Activated CD4-positive, alpha-beta T cell treated with anti-CD3 and anti-CD28 coated beads, Interleukin-2, amount 10 ng/mL, durations not matched to agents 24 days and 14 days (primary cell): ENCODE data around the gene FNDC4. TPM values are rescaled to one million over a fixed set of nuclear protein-coding genes. Genes with fewer than 3 reads are reported as not detected.
A peak's percentile ranks its signal among the peaks of the same experiment; 100 is the strongest.

Experiments used
- DNase-seq: peaks from one replicate; pipeline ENCODE4 v3.0.0; 2022
- H3K27ac Mint-ChIP-seq: one replicate; pipeline ENCODE4 v1.8.0; 2022; ENCODE audit warnings: mild to moderate bottlenecking, mixed read lengths
- H3K27me3 Mint-ChIP-seq: one replicate; pipeline ENCODE4 v1.8.0; 2022; ENCODE audit warnings: mixed read lengths
- H3K36me3 Mint-ChIP-seq: one replicate; pipeline ENCODE4 v1.8.0; 2022; ENCODE audit warnings: low read depth, mild to moderate bottlenecking, mixed read lengths
- H3K4me1 Mint-ChIP-seq: one replicate; pipeline ENCODE4 v1.8.0; 2021; ENCODE audit warnings: mixed read lengths
- H3K4me3 Mint-ChIP-seq: one replicate; pipeline ENCODE4 v1.8.0; 2022; ENCODE audit warnings: mild to moderate bottlenecking, moderate library complexity, mixed read lengths
- H3K9me3 Mint-ChIP-seq: one replicate; pipeline ENCODE4 v1.8.0; 2021; ENCODE audit warnings: mixed read lengths
- intact Hi-C: fragments of 100-400 bp; cut with micrococcal nuclease; formaldehyde crosslinking; loops from one replicate; pipeline ENCODE4 v1.15.1; 2023
- total RNA-seq: library from RNA; stranded (reverse); gene quantifications from 2 replicates; pipeline ENCODE4 v1.2.3, GENCODE V29; 2022

FNDC4 gene
- total RNA-seq, 1 donor from 2014 or later: not detected

GRCh38 chr2:27506587-27506986 is 11.6 kb upstream of the FNDC4 start:
- Mint-ChIP-seq H3K27ac (no peak overlapping the region), H3K4me1 (no peaks in the 10 kb centered on the region), H3K27me3 (peaks cover 12% of the 10 kb centered on the region), H3K9me3 (no peaks in the 10 kb centered on the region), H3K4me3 (no peak overlapping the region), H3K36me3 (no peaks in the 10 kb centered on the region)
- intact Hi-C loops: no loop called here
- no peak for DNase-seq

GRCh38 chr2:27502142-27502541 is 7.1 kb upstream of the FNDC4 start:
- Mint-ChIP-seq H3K4me3 (no peak overlapping the region), H3K4me1 (no peaks in the 10 kb centered on the region), H3K9me3 (no peaks in the 10 kb centered on the region), H3K27ac (no peak overlapping the region), H3K36me3 (no peaks in the 10 kb centered on the region), H3K27me3 (peaks cover 30% of the 10 kb centered on the region)
- intact Hi-C loops: no loop called here
- no peak for DNase-seq

- Mint-ChIP-seq H3K27me3 (peaks cover 41% of the 10 kb centered on the region), H3K4me3 (no peak overlapping the region), H3K9me3 (no peaks in the 10 kb centered on the region), H3K4me1 (no peaks in the 10 kb centered on the region), H3K27ac (no peak overlapping the region), H3K36me3 (no peaks in the 10 kb centered on the region)
- no peak for DNase-seq
- intact Hi-C loops: no loop called here
Observed at GRCh38 chr2:27501042-27501441, 6.0 kb upstream of the FNDC4 start.

- Mint-ChIP-seq H3K36me3 (no peaks in the 10 kb centered on the region), H3K4me1 (peaks cover 6% of the 10 kb centered on the region), H3K27ac (no peak overlapping the region), H3K9me3 (no peaks in the 10 kb centered on the region), H3K4me3 (no peak overlapping the region), H3K27me3 (peaks cover 54% of the 10 kb centered on the region)
- no peak for DNase-seq
- intact Hi-C loops: loop anchor here (10.0 kb wide), 1 partner anchor 166 kb away; the partner anchor contains the start of genes SLC4A1AP and SUPT7L
Observed at GRCh38 chr2:27498975-27499374, 4.0 kb upstream of the FNDC4 start.

- H3K4me3 Mint-ChIP-seq: no peak overlapping the region
- H3K27me3 Mint-ChIP-seq: peaks cover 62% of the 10 kb centered on the region
- no peak for DNase-seq
- no peaks in the 10 kb centered on the region for H3K36me3 Mint-ChIP-seq
- intact Hi-C loops: loop anchor here (10.0 kb wide), 1 partner anchor 168 kb away; the partner anchor contains the start of genes SLC4A1AP and SUPT7L
- H3K27ac Mint-ChIP-seq: no peak overlapping the region
- no peaks in the 10 kb centered on the region for H3K9me3 Mint-ChIP-seq
- H3K4me1 Mint-ChIP-seq: peaks cover 6% of the 10 kb centered on the region
Observed at GRCh38 chr2:27497288-27497627, 2.3 kb upstream of the FNDC4 start.

- H3K4me3 Mint-ChIP-seq: peak within 1 kb of the TSS; percentile 81
- H3K9me3 Mint-ChIP-seq: no peaks in the 10 kb centered on the region
- peaks cover 62% of the 10 kb centered on the region for H3K27me3 Mint-ChIP-seq
- intact Hi-C loops: loop anchor here (10.0 kb wide), 1 partner anchor 168 kb away; the partner anchor contains the start of genes SLC4A1AP and SUPT7L
- H3K27ac Mint-ChIP-seq: no peak within 1 kb of the TSS
- peaks cover 6% of the 10 kb centered on the region for H3K4me1 Mint-ChIP-seq
- no peaks in the 10 kb centered on the region for H3K36me3 Mint-ChIP-seq
- DNase-seq: no peak
Observed at GRCh38 chr2:27496357-27497287, 1.6 kb upstream of the FNDC4 start, which contains the start of gene GCKR. TSS of gene GCKR (plus strand) at chr2:27496839. CDS start at chr2:27496905, 66 bp downstream.

GRCh38 chr2:27495840-27496356 is 898 bp upstream of the FNDC4 start:
- Mint-ChIP-seq H3K27ac (no peak overlapping the region), H3K4me1 (peaks cover 7% of the 10 kb centered on the region), H3K36me3 (no peaks in the 10 kb centered on the region), H3K9me3 (no peaks in the 10 kb centered on the region), H3K27me3 (peaks cover 57% of the 10 kb centered on the region), H3K4me3 (peak overlapping the region; percentile 81)
- intact Hi-C loops: loop anchor here (10.0 kb wide), 1 partner anchor 169 kb away; the partner anchor contains the start of genes SLC4A1AP and SUPT7L
- DNase-seq: no peak

GRCh38 chr2:27494284-27494943 is 586 bp downstream of the FNDC4 start:
- H3K36me3 Mint-ChIP-seq: no peaks in the 10 kb centered on the region
- intact Hi-C loops: loop anchor here (10.0 kb wide), 1 partner anchor 170 kb away; the partner anchor contains the start of genes SLC4A1AP and SUPT7L
- H3K27me3 Mint-ChIP-seq: peaks cover 55% of the 10 kb centered on the region

GRCh38 chr2:27493948-27494283 is 1.1 kb downstream of the FNDC4 start:
- no peak for DNase-seq
- Mint-ChIP-seq H3K27me3 (peaks cover 52% of the 10 kb centered on the region), H3K9me3 (no peaks in the 10 kb centered on the region), H3K4me1 (peaks cover 23% of the 10 kb centered on the region), H3K4me3 (peak overlapping the region; percentile 59), H3K36me3 (no peaks in the 10 kb centered on the region), H3K27ac (no peak overlapping the region)
- intact Hi-C loops: loop anchor here (10.0 kb wide), 1 partner anchor 171 kb away; the partner anchor contains the start of genes SLC4A1AP and SUPT7L

More at GRCh38 chr2:27494284-27494943, 586 bp downstream of the FNDC4 start:
- Mint-ChIP-seq H3K27ac (no peak overlapping the region), H3K9me3 (no peaks in the 10 kb centered on the region), H3K4me1 (peaks cover 19% of the 10 kb centered on the region), H3K4me3 (peak overlapping the region; percentile 59)
- DNase-seq: no peak

- Mint-ChIP-seq H3K27ac (no peak overlapping the region), H3K36me3 (no peaks in the 10 kb centered on the region), H3K4me3 (no peak overlapping the region), H3K9me3 (no peaks in the 10 kb centered on the region), H3K4me1 (peaks cover 26% of the 10 kb centered on the region), H3K27me3 (peaks cover 42% of the 10 kb centered on the region)
- DNase-seq: no peak
- intact Hi-C loops: loop anchor here (10.0 kb wide), 1 partner anchor 172 kb away; the partner anchor contains the start of genes SLC4A1AP and SUPT7L
Observed at GRCh38 chr2:27492557-27492956, 2.4 kb downstream of the FNDC4 start.

- Mint-ChIP-seq H3K4me1 (peaks cover 20% of the 10 kb centered on the region), H3K36me3 (no peaks in the 10 kb centered on the region), H3K27ac (peak within 1 kb of the TSS; percentile 87), H3K4me3 (peak within 1 kb of the TSS; percentile 84), H3K9me3 (no peaks in the 10 kb centered on the region), H3K27me3 (peaks cover 18% of the 10 kb centered on the region)
- intact Hi-C loops: loop anchor here (1.0 to 10.0 kb wide), 7 partner anchors 61 to 175 kb away; partner anchors contain the start of genes CCDC121, EIF2B4, GPN1 and GTF3C2
- peak; percentile 100 for DNase-seq
Observed at GRCh38 chr2:27489498-27490397, 5.3 kb downstream of the FNDC4 start, which contains the start of gene IFT172. TSS of gene IFT172 (minus strand) at chr2:27489743. CDS start at chr2:27489653, 90 bp downstream.

GRCh38 chr2:27489118-27489497 is 5.9 kb downstream of the FNDC4 start:
- H3K27ac Mint-ChIP-seq: peak overlapping the region; percentile 87
- peaks cover 20% of the 10 kb centered on the region for H3K4me1 Mint-ChIP-seq
- no peaks in the 10 kb centered on the region for H3K36me3 Mint-ChIP-seq
- no peaks in the 10 kb centered on the region for H3K9me3 Mint-ChIP-seq
- peak overlapping the region; percentile 84 for H3K4me3 Mint-ChIP-seq
- H3K27me3 Mint-ChIP-seq: peaks cover 13% of the 10 kb centered on the region
- intact Hi-C loops: loop anchor here (1.0 to 5.0 kb wide), 6 partner anchors 61 to 138 kb away; partner anchors contain the start of genes CCDC121, EIF2B4, GPN1 and GTF3C2
- DNase-seq: no peak
